D721Med (cell line): ENCODE measurements around the gene CDK2.

Source experiments
- DNase-seq: peaks from one replicate; pipeline ENCODE4 v3.0.0; 2011; ENCODE audit warnings: low spot score; ENCODE audit not compliant: insufficient read length
- FAIRE-seq: peaks from 2 replicates; lab custom pipeline; 2011; peaks lifted over from hg19 to GRCh38; lab: Jason Lieb, UNC
- TF ChIP-seq, protein P1 (sequence below): IDR thresholded peaks from 2 replicates; pipeline ENCODE4 v1.5.1; 2012; ENCODE audit warnings: mild to moderate bottlenecking, control low read depth; ENCODE audit not compliant: insufficient read depth; ENCODE audit errors: missing control alignments

Gene CDK2

DNA sequence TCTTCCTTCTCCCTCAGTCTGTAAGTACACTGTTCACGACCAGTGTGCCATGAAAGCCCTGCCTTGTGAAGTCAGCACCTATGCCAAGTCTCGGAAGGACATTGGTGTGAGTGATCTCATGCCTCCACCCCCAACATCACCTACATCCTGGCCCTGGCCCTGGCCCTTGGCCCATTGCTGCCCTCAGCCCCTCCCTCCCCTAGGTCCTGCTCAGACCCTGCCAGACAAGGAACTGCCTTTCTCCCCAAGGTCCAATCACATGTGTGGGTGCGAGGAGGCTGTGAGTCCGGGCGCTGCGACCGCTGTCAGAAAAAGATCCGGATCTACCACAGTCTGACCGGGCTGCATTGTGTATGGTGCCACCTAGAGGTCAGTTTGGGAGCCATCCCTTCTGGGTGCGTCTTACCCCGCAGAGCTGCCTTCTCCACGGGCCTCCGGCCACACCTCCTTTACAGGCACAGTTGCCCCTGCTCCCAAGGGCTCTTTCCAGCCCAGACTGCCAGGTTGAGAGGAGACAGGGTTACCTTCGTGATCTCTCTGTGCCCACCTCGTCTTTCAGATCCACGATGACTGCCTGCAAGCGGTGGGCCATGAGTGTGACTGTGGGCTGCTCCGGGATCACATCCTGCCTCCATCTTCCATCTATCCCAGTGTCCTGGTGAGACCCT lies 26.4 kb upstream of the CDK2 start:
- DNase-seq (no peak), FAIRE-seq (no peak)
- TF ChIP-seq, protein P1, sequence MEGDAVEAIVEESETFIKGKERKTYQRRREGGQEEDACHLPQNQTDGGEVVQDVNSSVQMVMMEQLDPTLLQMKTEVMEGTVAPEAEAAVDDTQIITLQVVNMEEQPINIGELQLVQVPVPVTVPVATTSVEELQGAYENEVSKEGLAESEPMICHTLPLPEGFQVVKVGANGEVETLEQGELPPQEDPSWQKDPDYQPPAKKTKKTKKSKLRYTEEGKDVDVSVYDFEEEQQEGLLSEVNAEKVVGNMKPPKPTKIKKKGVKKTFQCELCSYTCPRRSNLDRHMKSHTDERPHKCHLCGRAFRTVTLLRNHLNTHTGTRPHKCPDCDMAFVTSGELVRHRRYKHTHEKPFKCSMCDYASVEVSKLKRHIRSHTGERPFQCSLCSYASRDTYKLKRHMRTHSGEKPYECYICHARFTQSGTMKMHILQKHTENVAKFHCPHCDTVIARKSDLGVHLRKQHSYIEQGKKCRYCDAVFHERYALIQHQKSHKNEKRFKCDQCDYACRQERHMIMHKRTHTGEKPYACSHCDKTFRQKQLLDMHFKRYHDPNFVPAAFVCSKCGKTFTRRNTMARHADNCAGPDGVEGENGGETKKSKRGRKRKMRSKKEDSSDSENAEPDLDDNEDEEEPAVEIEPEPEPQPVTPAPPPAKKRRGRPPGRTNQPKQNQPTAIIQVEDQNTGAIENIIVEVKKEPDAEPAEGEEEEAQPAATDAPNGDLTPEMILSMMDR: peak; percentile 85

DNA sequence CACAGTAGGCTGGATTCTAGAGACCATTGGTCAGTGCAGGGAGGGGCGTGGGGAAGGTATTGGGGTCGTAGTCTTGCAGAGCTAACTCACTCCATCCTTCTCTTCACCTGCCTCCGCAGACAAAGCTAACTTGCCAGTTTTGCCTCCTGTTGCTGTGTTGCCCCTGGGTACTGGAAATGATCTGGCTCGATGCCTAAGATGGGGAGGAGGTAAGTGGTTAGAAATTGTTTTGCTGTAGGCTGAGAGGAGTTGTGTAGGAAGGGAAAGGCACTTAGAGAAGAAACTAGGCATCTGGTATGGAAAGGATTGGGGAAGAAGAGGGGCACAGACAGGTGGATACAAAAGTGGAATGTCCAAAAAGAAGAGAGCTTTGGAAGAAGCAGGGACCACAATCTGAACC lies 24.6 kb upstream of the CDK2 start:
- DNase-seq (no peak), FAIRE-seq (no peak)
- TF ChIP-seq, protein P1: no peak

DNA sequence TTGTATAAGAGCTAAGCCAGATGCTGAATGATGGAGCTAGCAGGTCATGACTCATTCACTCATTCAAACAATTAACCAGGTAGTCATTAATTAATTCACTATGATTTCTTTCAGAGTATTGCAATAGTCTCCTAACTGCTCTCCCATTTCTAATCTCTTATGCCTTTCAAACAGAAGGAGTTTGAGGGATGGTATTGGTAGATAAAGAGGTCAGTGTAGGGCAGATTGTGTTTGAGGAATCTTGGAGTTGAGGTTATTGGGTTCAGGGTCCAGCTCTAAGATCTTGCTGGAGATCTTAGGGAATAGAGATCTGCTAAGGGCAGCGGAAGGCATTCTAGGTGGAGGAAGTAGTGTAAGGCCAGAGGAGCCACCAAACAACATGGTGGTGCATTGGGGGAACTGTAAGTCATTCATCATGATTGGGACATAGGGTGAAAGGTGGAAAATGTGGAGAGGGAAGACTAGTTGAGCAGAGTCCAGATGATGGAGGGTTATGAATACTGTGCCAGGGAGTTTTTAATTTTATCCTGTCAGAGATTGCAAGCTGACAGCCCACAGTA lies 24.0 kb upstream of the CDK2 start:
- TF ChIP-seq, protein P1: no peak
- FAIRE-seq (no peak), DNase-seq (no peak)

DNA sequence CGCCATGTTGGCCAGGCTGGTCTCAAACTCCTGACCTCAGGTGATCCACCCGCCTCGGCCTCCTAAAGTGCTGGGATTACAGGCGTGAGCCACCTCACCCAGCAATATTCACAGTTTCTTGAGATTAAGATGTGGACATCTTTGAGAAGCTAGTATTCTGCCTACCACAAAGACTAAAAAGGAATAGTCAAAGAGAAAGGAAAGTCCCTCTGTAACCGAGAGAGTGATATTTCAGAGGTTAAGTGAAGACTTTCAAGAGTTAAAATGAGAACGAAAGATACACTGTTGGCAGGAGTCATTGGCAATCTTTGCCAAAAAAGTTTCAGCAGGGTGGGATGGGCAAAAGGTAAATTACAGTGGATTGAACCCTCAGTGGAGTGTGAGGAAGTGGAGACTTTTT lies 20.1 kb upstream of the CDK2 start:
- no peak for FAIRE-seq
- no peak for DNase-seq
- TF ChIP-seq, protein P1: no peak

DNA sequence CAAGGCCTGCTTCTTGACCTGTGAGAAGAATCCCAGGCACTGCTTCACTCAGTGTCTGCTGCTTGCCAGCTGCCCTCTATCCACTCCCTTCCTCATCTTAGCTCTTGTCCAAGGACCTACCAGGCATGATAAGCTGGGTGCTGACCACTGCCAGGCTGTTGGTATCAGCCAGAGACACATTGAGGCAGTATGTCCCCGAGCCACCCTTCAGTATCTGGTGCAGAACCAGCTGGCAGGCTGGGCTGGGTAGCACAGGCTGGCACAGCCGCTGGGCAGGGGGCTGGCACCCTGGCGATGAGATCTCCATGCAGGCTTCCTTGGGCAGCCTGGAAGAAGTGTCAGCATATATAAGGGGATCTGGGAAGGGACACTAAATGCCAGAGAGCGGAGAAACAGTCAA lies 11.3 kb upstream of the CDK2 start:
- TF ChIP-seq, protein P1: no peak
- no peak for DNase-seq
- FAIRE-seq: no peak

DNA sequence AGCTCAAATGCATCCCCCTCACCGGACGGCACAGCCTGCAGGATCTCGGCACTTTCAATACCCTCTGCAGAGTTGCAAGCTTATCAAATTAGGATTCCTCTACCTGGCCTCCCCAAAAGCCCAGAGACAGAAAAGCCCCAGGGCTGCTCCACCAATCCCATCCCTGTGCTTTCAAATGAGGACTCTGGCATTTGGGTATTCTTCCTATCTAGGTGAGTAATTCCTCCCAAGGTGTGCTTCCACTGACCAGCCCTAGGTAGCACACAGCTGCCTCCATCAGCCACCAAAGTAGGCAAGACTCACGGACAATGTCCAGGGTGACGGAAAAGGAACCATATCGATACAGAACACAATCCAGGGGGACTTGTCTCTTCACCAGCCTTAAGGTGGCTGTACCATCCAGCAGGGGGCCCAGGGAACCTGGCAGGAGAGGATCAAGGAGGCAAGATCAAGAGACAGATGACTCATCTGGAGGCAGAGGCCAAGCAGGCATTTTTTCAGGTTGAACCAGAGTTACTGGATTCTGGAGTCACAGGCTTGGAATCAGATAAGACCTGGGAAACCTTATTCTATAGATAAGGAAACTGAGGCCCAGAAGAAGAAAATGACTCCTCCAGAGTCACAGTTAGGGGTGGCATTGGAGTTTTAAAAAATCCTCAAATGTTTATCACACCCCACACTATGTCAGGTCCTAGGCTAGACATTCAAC lies 10.7 kb upstream of the CDK2 start:
- no peak for FAIRE-seq
- TF ChIP-seq, protein P1: peak; percentile 20
- DNase-seq: no peak
